Measurements from ENCODE around the gene TMEM200A.

TMEM200A gene

GRCh38 chr6:130425537-130425936, 59.7 kb downstream of the TMEM200A start:
- DNase-seq (ENCODE audit: low read depth), result no peak

GRCh38 chr6:130426066-130426721, 60.4 kb downstream of the TMEM200A start:
- no peak for DNase-seq (ENCODE audit: low read depth)

GRCh38 chr6:130431346-130431852, 65.6 kb downstream of the TMEM200A start:
- DNase-seq (ENCODE audit: low read depth), result no peak

GRCh38 chr6:130432838-130433237, 67.0 kb downstream of the TMEM200A start:
- no peak for DNase-seq (ENCODE audit: low read depth)

GRCh38 chr6:130434174-130434873, 68.5 kb downstream of the TMEM200A start:
- no peak for DNase-seq (ENCODE audit: low read depth)

- DNase-seq (ENCODE audit: low read depth), result no peak
Observed at GRCh38 chr6:130435181-130435580, 69.4 kb downstream of the TMEM200A start.

GRCh38 chr6:130437961-130438360, 72.1 kb downstream of the TMEM200A start:
- no peak for DNase-seq (ENCODE audit: low read depth)

GRCh38 chr6:130447374-130447773, 81.6 kb downstream of the TMEM200A start:
- no peak for DNase-seq (ENCODE audit: low read depth)

- DNase-seq (ENCODE audit: low read depth), result no peak
Observed at GRCh38 chr6:130452336-130452735, 86.5 kb downstream of the TMEM200A start.

- no peak for DNase-seq (ENCODE audit: low read depth)
Observed at GRCh38 chr6:130453230-130453629, 87.4 kb downstream of the TMEM200A start.

GRCh38 chr6:130457605-130458004, 91.8 kb downstream of the TMEM200A start:
- no peak for DNase-seq (ENCODE audit: low read depth)

- no peak for DNase-seq (ENCODE audit: low read depth)
Observed at GRCh38 chr6:130459316-130459715, 93.5 kb downstream of the TMEM200A start.

GRCh38 chr6:130460934-130461333, 95.1 kb downstream of the TMEM200A start:
- DNase-seq (ENCODE audit: low read depth), result no peak

- DNase-seq (ENCODE audit: low read depth), result no peak
Observed at GRCh38 chr6:130466052-130466747, 100.4 kb downstream of the TMEM200A start.

- no peak for DNase-seq (ENCODE audit: low read depth)
Observed at GRCh38 chr6:130466748-130467061, 100.9 kb downstream of the TMEM200A start.

GRCh38 chr6:130467146-130468050, 101.6 kb downstream of the TMEM200A start:
- DNase-seq (ENCODE audit: low read depth), result no peak

- no peak for DNase-seq (ENCODE audit: low read depth)
Observed at GRCh38 chr6:130470766-130471165, 104.9 kb downstream of the TMEM200A start.

- DNase-seq (ENCODE audit: low read depth), result no peak
Observed at GRCh38 chr6:130473886-130474285, 108.1 kb downstream of the TMEM200A start.

- no peak for DNase-seq (ENCODE audit: low read depth)
Observed at GRCh38 chr6:130482645-130483390, 117.0 kb downstream of the TMEM200A start.

GRCh38 chr6:130485870-130486269, 120.1 kb downstream of the TMEM200A start:
- no peak for DNase-seq (ENCODE audit: low read depth)

GRCh38 chr6:130486417-130486816, 120.6 kb downstream of the TMEM200A start:
- no peak for DNase-seq (ENCODE audit: low read depth)
